ENCODE data around the gene GINS2.

DNA sequence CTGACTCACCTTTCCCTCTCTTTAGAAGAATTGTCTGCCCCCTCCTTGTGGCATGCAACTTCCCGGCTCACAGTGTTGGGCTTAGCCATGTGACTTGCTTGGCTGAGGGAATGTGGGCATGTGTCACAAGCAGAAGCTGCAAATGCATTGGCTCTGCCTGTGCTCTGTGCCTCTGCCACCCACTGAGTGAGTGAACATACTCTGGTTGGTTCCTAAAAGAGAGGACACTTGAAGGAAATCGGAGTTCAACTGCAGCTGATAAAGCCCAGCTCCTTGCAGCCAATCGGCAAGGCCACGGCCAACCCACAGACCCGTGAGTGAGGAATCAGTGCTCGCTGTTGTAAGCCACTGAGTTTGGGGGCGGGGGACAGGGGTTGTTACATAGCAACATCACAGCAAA lies 10.9 kb upstream of the GINS2 start:
- no peak for TF ChIP-seq GATA3 (IDR thresholded peaks at IDR 0.05; ENCODE audit: low read depth, low read length)
- no peak for TF ChIP-seq GATA2 (IDR thresholded peaks at IDR 0.05; ENCODE audit: low read depth, low read length)
